Stomach (tissue), 9 donors: ENCODE results near the gene MRPS16. TPM values are rescaled to one million over a fixed set of nuclear protein-coding genes. Genes with fewer than 3 reads are reported as not detected.

ENCODE experiments used
- DNase-seq, 2 donors: peaks; one replicate each; pipeline versions ENCODE4 v3.0.0 to v3.0.0-alpha.2; 2013 to 2019
- H3K27ac ChIP-seq, 5 donors: fragments of 200-600 bp in 4 of 5; sonication (generic) in 4 of 5; one replicate each; pipeline ENCODE4 v1.5.1; 2013 to 2019; ENCODE audit warnings: mild to moderate bottlenecking in 1 of 5, moderate library complexity in 1 of 5
- H3K27me3 ChIP-seq, 3 donors: fragments of 200-600 bp; sonication (generic); one replicate each; pipeline ENCODE4 v1.5.1; 2017 to 2019; ENCODE audit warnings: mixed run types in 1 of 3
- H3K36me3 ChIP-seq, 4 donors: fragments of 200-600 bp; sonication (generic); 1 replicate in 3 of 4; 2 replicates in 1 of 4; pipeline ENCODE4 v1.5.1; 2016 to 2019
- H3K4me1 ChIP-seq, 4 donors: fragments of 200-600 bp; sonication (generic); one replicate each; pipeline ENCODE4 v1.5.1; 2016 to 2019
- H3K4me3 ChIP-seq, 4 donors: fragments of 200-600 bp; sonication (generic) in 3 of 4; one replicate each; pipeline ENCODE4 v1.5.1; 2016 to 2019; ENCODE audit warnings: mild to moderate bottlenecking in 1 of 4
- H3K9me3 ChIP-seq, 4 donors: fragments of 200-600 bp; sonication (generic); one replicate each; pipeline ENCODE4 v1.5.1; 2016 to 2019
- CTCF ChIP-seq, 7 experiments: fragments of 450-650 bp in 4 of 7; fragments of 200-600 bp in 3 of 7; sonication (generic) in 3 of 7; IDR thresholded peaks; one replicate each; pipeline ENCODE4 v1.5.1; 2016 to 2019; ENCODE audit warnings: antibody characterized with exemption in 7 of 7, control low read depth in 2 of 7, mild to moderate bottlenecking in 1 of 7
- EP300 ChIP-seq: sonication (generic); formaldehyde crosslinking; IDR thresholded peaks from one replicate; pipeline ENCODE4 v1.6.1; 2017; ENCODE audit warnings: antibody characterized with exemption
- POLR2A ChIP-seq, 4 donors: fragments of 450-650 bp; IDR thresholded peaks; one replicate each; pipeline ENCODE4 v1.6.1; 2016; ENCODE audit warnings: antibody characterized with exemption in 4 of 4, control low read depth in 2 of 4, mild to moderate bottlenecking in 1 of 4, moderate library complexity in 1 of 4
- POLR2AphosphoS5 ChIP-seq, 3 donors: sonication (generic); formaldehyde crosslinking; IDR thresholded peaks; one replicate each; pipeline ENCODE4 v1.6.1; 2016; ENCODE audit warnings: antibody characterized with exemption in 3 of 3
- WGBS, 5 donors: extraction: QIAGEN DNeasy Blood & Tissue Kit in 3 of 5; methylation state at CpG; one replicate each; pipeline versions ENCODE4 v1.1.5 to v1.1.7; 2013 to 2018; 5-methylcytosine and 5-hydroxymethylcytosine counted together
- intact Hi-C: fragments of 100-400 bp; cut with DNase I; formaldehyde crosslinking; loops from one replicate; pipeline ENCODE4 v1.15.1; 2023; ENCODE audit warnings: low total_unique reads
- polyA plus RNA-seq, 3 donors: library from polyadenylated mRNA; stranded (reverse); fragments of 200-250 nt; gene quantifications; one replicate each; pipeline ENCODE4 v1.2.3, GENCODE V29; 2013
- total RNA-seq, 5 donors: library from RNA; depleted of rRNA; stranded (reverse); fragments of >200 nt; gene quantifications; one replicate each; pipeline versions ENCODE4 v1.1.0 to v1.2.3, GENCODE V29; 2014 to 2016
- donor health status: healthy with polysubstance abuse.
- donor health status: Bipolar disorder and iron deficiency.
- donor health status: healthy.

Gene MRPS16
- total and polyA plus RNA-seq, 8 donors, result 6.4 to 68.7 (median 55.6) TPM

GRCh38 chr10:73229567-73229966, 22.9 kb downstream of the MRPS16 start:
- no peak overlapping the region for H3K4me3 ChIP-seq
- DNase-seq, result no peak
- H3K27ac ChIP-seq, result no peak overlapping the region
- no peaks in the 10 kb centered on the region for H3K4me1 ChIP-seq
- intact Hi-C loops, result no loop called here
- WGBS, 5 donors, result 71 to 85% (median 74%) methylated on average over 6 of the region's 6 CpGs
- peaks cover 7 to 68% (median 50%) of the 10 kb centered on the region in 4 donors for H3K36me3 ChIP-seq
- TF ChIP-seq POLR2AphosphoS5 (IDR thresholded peaks at IDR 0.05), result no peak
- TF ChIP-seq CTCF (IDR thresholded peaks at IDR 0.05), result no peak
- TF ChIP-seq POLR2A (IDR thresholded peaks at IDR 0.05), result no peak
- TF ChIP-seq EP300, result no peak
- H3K9me3 ChIP-seq, result no peaks in the 10 kb centered on the region
- no peaks in the 10 kb centered on the region for H3K27me3 ChIP-seq

GRCh38 chr10:73228247-73228646, 24.2 kb downstream of the MRPS16 start:
- Histone ChIP-seq H3K4me3 (no peak overlapping the region), H3K27me3 (no peaks in the 10 kb centered on the region), H3K36me3 (peaks cover 7 to 55% (median 38%) of the 10 kb centered on the region in 4 donors), H3K9me3 (no peaks in the 10 kb centered on the region), H3K4me1 (no peaks in the 10 kb centered on the region), H3K27ac (no peak overlapping the region)
- WGBS, 5 donors, result 90 to 93% (median 91%) methylated on average over 3 of the region's 3 CpGs
- intact Hi-C loops, result no loop called here
- no peak for TF ChIP-seq POLR2A (IDR thresholded peaks at IDR 0.05)
- no peak for TF ChIP-seq CTCF (IDR thresholded peaks at IDR 0.05)
- TF ChIP-seq EP300, result no peak
- no peak for DNase-seq

- TF ChIP-seq EP300, result no peak
- TF ChIP-seq POLR2AphosphoS5 (IDR thresholded peaks at IDR 0.05), result no peak
- no peaks in the 10 kb centered on the region for H3K27me3 ChIP-seq
- no peaks in the 10 kb centered on the region for H3K9me3 ChIP-seq
- H3K27ac ChIP-seq, result no peak overlapping the region
- no peak for DNase-seq
- peaks cover 0 to 44% (median 22%) of the 10 kb centered on the region in 4 donors for H3K36me3 ChIP-seq
- intact Hi-C loops, result no loop called here
- no peaks in the 10 kb centered on the region for H3K4me1 ChIP-seq
- H3K4me3 ChIP-seq, result no peak overlapping the region
Observed at GRCh38 chr10:73226663-73227062, 25.8 kb downstream of the MRPS16 start.

GRCh38 chr10:73225518-73225917, 26.9 kb downstream of the MRPS16 start:
- TF ChIP-seq CTCF (IDR thresholded peaks at IDR 0.05), result no peak
- no peak for TF ChIP-seq POLR2AphosphoS5 (IDR thresholded peaks at IDR 0.05)
- TF ChIP-seq EP300, result no peak
- no peak for TF ChIP-seq POLR2A (IDR thresholded peaks at IDR 0.05)
- intact Hi-C loops, result no loop called here
- DNase-seq, result no peak
- Histone ChIP-seq H3K36me3 (peaks cover 0 to 35% (median 13%) of the 10 kb centered on the region in 4 donors), H3K27me3 (no peaks in the 10 kb centered on the region), H3K4me3 (no peak overlapping the region), H3K4me1 (no peaks in the 10 kb centered on the region), H3K9me3 (no peaks in the 10 kb centered on the region), H3K27ac (no peak overlapping the region)

GRCh38 chr10:73220989-73221388, 31.5 kb downstream of the MRPS16 start:
- no peaks in the 10 kb centered on the region for H3K9me3 ChIP-seq
- TF ChIP-seq EP300, result no peak
- TF ChIP-seq POLR2A (IDR thresholded peaks at IDR 0.05), result no peak
- no peak for TF ChIP-seq POLR2AphosphoS5 (IDR thresholded peaks at IDR 0.05)
- no peak for TF ChIP-seq CTCF (IDR thresholded peaks at IDR 0.05)
- no peak overlapping the region for H3K4me3 ChIP-seq
- no peak overlapping the region for H3K27ac ChIP-seq
- H3K27me3 ChIP-seq, result no peaks in the 10 kb centered on the region
- intact Hi-C loops, result no loop called here
- WGBS, 5 donors, result 92 to 98% (median 94%) methylated on average over 1 of the region's 1 CpG
- no peaks in the 10 kb centered on the region for H3K4me1 ChIP-seq
- no peak for DNase-seq
- H3K36me3 ChIP-seq, result peaks cover 8 to 31% (median 28%) of the 10 kb centered on the region in 4 donors
